ENCODE data around the gene LTB4R. TPM values are rescaled to one million over a fixed set of nuclear protein-coding genes. Genes with fewer than 3 reads are reported as not detected.

Gene LTB4R
- total RNA-seq, 4 donors from 2014 or later = 3.7 to 19.5 (median 5.6) TPM

DNA sequence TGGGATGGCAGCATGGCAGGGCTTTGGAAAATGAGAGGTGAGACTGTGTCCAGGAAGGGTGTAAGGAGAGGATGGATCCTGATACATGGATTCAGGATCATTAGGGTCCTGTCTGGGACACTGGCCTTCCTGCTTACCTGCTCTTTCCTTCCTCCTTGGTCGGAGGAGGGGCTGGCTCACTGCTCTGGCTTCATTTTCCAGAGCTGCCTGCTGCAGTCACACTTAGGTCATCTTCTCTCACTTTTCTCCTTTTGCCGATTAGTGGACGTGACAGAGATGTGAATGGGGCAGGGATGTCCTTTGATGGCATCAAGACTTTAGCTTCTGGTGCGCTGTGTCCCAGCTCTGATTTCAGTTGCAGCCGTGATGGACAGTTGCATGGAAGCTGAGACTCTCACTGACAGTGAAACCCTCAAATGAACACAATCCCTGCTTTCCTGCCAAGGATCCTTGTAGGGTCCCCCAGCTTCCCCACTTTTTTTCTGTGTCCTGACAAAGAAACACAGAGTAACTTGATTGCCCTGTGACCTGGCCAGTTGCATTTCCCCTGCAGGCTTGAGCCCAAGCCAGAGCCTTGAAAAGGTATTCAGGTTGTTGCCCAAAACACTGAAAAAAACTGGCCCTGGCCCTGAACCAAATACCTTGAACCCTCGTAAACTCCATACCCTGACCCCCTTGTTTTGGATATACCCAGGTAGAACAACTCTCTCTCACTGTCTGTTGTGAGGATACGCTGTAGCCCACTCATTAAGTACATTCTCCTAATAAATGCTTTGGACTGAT is 2.8 kb upstream of the LTB4R start:
- Histone ChIP-seq H3K27ac (no peak overlapping the region), H3K4me1 (peaks cover 5 to 11% of the 10 kb centered on the region in 2 donors), H3K9me3 (no peaks in the 10 kb centered on the region), H3K4me3 (no peak overlapping the region), H3K27me3 (no peaks in the 10 kb centered on the region), H3K36me3 (no peaks in the 10 kb centered on the region)
- TF ChIP-seq POLR2A (IDR thresholded peaks at IDR 0.05) = no peak
- intact Hi-C loops (cut with DNase I; ENCODE audit: low total_unique reads) = no loop called here
- DNase-seq = no peak

DNA sequence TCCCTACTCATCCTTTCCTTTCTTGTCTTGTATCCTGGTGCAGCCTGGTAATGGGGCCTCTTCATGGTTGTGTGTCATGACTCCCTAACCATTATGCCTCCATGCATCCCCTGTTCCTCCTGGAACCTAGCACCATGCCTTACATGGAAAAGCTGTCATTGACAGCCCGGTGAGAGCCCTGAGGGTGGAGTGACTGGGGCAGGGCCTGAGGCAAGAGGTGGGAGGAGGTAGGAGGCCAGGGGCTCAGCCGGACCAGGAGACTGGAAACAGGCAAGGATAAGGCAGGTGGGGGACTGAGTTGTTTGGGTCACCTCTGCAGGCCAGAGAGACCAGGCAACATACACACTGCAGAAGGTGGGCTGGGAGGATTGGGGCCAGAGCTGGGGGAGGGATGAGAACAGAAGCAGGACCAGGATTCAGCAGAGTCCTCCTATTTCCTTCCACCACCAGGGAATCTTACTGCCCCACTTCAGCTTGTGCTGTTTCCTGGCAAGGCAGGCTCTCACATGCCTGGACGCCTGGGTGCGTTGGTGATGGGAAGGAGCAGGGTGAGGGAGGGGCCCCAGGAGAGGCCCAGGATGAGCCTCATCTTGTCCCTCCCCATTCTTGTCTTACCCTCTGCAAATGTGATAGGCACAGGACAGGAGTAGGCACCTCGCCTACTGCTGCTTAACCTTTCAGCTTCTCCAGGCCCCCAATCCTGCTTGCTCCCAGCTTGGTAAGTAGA is 1.6 kb upstream of the LTB4R start, which contains the start of gene LTB4R2:
LTB4R2 (plus strand) TSS at position 603 of the 727 bp plus-strand sequence. CDS start 525 bp downstream, outside the sequence.
- H3K4me1 ChIP-seq = peaks cover 5 to 11% of the 10 kb centered on the region in 2 donors
- peak within 1 kb of the TSS; percentile 32 to 61 for H3K4me3 ChIP-seq
- intact Hi-C loops (cut with DNase I; ENCODE audit: low total_unique reads) = no loop called here

DNA sequence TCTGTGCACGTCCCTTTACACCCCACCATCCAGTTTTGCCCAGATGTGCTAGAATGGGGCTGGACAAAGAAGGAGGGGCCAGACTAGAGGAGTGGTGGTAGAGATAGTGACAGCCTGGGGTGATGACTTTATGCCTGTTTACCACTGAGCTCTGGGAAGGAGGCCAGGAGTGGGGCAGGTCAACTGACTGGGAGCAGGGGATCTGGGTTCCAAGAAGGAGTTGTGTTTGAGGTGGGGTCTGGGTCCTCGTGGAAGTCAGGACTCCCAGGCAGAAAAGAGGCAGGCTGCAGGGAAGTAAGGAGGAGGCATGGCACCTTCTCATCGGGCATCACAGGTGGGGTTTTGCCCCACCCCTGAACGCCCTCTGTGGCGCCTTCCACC is 1.0 kb upstream of the LTB4R start:
- H3K4me1 ChIP-seq = peaks cover 5 to 11% of the 10 kb centered on the region in 2 donors
- H3K4me3 ChIP-seq = peak overlapping the region in 1 of 2 donors; percentile 61
- H3K27me3 ChIP-seq = no peaks in the 10 kb centered on the region
- no peaks in the 10 kb centered on the region for H3K36me3 ChIP-seq
- peak overlapping the region; percentile 78 to 80 for H3K27ac ChIP-seq
- TF ChIP-seq, protein P1, sequence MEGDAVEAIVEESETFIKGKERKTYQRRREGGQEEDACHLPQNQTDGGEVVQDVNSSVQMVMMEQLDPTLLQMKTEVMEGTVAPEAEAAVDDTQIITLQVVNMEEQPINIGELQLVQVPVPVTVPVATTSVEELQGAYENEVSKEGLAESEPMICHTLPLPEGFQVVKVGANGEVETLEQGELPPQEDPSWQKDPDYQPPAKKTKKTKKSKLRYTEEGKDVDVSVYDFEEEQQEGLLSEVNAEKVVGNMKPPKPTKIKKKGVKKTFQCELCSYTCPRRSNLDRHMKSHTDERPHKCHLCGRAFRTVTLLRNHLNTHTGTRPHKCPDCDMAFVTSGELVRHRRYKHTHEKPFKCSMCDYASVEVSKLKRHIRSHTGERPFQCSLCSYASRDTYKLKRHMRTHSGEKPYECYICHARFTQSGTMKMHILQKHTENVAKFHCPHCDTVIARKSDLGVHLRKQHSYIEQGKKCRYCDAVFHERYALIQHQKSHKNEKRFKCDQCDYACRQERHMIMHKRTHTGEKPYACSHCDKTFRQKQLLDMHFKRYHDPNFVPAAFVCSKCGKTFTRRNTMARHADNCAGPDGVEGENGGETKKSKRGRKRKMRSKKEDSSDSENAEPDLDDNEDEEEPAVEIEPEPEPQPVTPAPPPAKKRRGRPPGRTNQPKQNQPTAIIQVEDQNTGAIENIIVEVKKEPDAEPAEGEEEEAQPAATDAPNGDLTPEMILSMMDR (IDR thresholded peaks at IDR 0.05) = no peak
- no peak for TF ChIP-seq POLR2A (IDR thresholded peaks at IDR 0.05)
- DNase-seq = no peak
- intact Hi-C loops (cut with DNase I; ENCODE audit: low total_unique reads) = no loop called here
- no peaks in the 10 kb centered on the region for H3K9me3 ChIP-seq

More for the DNA sequence above, 1.6 kb upstream of the LTB4R start, which contains the start of gene LTB4R2:
- TF ChIP-seq, protein P1 (IDR thresholded peaks at IDR 0.05) = no peak
- TF ChIP-seq POLR2A (IDR thresholded peaks at IDR 0.05) = no peak
- Histone ChIP-seq H3K36me3 (no peaks in the 10 kb centered on the region), H3K9me3 (no peaks in the 10 kb centered on the region), H3K27me3 (no peaks in the 10 kb centered on the region), H3K27ac (peak within 1 kb of the TSS; percentile 78 to 80)
- DNase-seq = no peak

DNA sequence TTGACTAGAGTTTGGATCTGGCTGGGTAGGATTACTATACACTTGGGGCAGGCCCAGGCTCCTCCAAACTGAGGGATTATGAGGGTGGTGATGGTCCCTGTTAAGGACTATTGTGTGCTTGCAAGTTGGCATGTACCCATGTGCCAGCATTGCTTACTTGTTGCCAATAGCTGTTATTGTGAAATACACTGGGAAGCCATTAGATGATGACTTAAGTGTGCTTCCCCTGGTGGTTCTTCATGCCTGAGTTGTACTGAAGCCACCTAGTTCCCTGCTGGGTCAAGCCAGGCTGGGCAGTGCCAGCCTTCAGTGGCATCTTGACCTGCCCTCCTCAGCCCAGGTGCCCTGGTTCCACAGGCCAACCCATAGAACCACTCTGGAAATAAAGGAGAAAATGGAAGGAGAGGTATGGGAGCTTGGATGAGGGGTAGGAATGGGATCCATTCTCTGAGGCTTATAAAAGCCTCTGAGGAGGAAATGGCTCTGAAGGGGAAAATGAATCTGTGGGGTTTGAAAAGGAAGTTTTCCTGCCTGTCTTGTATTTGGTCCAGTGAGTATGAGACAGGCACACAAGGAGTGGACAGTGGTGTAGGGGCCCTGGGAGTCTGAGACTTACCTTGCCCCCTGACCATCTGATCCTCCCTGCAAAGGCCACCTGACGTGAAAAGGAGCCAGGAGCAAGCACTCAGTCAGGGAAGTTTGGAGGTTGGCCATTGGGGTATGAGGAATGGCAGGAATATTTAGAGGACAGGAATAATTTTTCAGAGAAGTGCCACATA is 724 bp downstream of the LTB4R start:
- no peaks in the 10 kb centered on the region for H3K9me3 ChIP-seq
- intact Hi-C loops (cut with DNase I; ENCODE audit: low total_unique reads) = no loop called here
- TF ChIP-seq, protein P1 (IDR thresholded peaks at IDR 0.05) = no peak
- TF ChIP-seq POLR2A (IDR thresholded peaks at IDR 0.05) = no peak
- H3K27ac ChIP-seq = peak overlapping the region; percentile 78 to 80
- H3K4me3 ChIP-seq = peak overlapping the region in 1 of 2 donors; percentile 61
- DNase-seq = no peak
- no peaks in the 10 kb centered on the region for H3K27me3 ChIP-seq
- H3K4me1 ChIP-seq = peaks cover 5 to 20% of the 10 kb centered on the region in 2 donors
- H3K36me3 ChIP-seq = no peaks in the 10 kb centered on the region

DNA sequence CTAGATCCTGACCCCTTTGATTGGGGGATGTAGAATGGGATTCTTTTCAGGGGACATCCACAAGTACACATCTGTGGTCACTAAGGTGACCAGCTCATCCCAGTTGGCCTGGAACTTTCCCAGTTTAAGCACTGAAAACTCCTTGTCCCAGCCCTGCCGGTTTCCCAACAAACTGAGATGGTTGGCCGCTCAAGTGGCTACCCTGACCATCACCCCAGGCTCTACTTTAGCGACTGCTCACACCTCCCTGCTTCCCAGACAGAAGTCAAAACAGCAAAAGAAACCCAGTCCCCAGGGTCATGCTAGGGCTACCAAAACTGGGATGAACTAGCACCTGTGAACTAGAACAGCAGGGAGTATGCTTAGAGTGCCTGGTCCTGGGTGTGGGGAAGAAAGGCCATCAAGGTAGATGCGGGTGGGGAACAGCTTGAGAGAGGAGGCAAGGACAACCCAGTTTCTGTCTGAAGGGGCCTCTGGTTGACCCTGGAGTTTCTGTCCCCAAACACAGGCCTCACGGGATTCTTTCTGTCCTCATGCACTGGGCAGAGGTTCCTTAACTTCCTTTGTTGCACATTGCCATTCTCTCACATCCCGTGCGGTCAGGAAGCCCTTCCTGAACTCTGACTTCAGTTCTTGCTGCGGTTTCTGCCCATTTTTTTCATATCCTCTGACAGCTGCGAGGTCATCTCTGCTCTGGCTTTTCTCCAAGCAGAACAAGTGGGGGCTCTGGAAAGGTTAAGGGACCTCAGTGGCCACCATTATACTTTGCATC is 1.6 kb downstream of the LTB4R start:
- Histone ChIP-seq H3K27ac (peak overlapping the region; percentile 78 to 80), H3K4me1 (peaks cover 5 to 20% of the 10 kb centered on the region in 2 donors), H3K4me3 (no peak overlapping the region), H3K36me3 (no peaks in the 10 kb centered on the region), H3K27me3 (no peaks in the 10 kb centered on the region), H3K9me3 (no peaks in the 10 kb centered on the region)
- intact Hi-C loops (cut with DNase I; ENCODE audit: low total_unique reads) = no loop called here
- DNase-seq = no peak
- TF ChIP-seq, protein P1 (IDR thresholded peaks at IDR 0.05) = no peak
- TF ChIP-seq POLR2A (IDR thresholded peaks at IDR 0.05) = no peak
